GM19043 (cell line): ENCODE results near the gene HSPA1B.

Experiments used
- ATAC-seq: cut with Tn5 transposase; IDR thresholded peaks from one replicate; pipeline ENCODE4 v1.9.1; 2021; ENCODE audit warnings: low read depth; ENCODE audit not compliant: unreplicated experiment

HSPA1B gene

GRCh38 chr6:31877125-31877650 is 49.6 kb downstream of the HSPA1B start:
- no peak for ATAC-seq

GRCh38 chr6:31877651-31878161 is 50.2 kb downstream of the HSPA1B start:
- no peak for ATAC-seq

GRCh38 chr6:31878222-31878621 is 50.7 kb downstream of the HSPA1B start:
- no peak for ATAC-seq

GRCh38 chr6:31878726-31879125 is 51.2 kb downstream of the HSPA1B start, which contains the start of gene SLC44A4:
SLC44A4 (minus strand) TSS chr6:31878997; CDS start chr6:31878980, 17 bp downstream.
- ATAC-seq: no peak

- ATAC-seq: no peak
Measured at GRCh38 chr6:31879143-31879542, 51.6 kb downstream of the HSPA1B start.
